Loucy (cell line): ENCODE measurements around the gene TMEM132D.

ENCODE experiments used
- H2AFZ ChIP-seq: fragments of 200-600 bp; sonication (generic); 2 replicates; pipeline ENCODE4 v1.6.0; 2016; ENCODE audit warnings: antibody characterized with exemption, mild to moderate bottlenecking, low read length, moderate library complexity
- H3F3A ChIP-seq: fragments of 200-600 bp; 2 replicates; pipeline ENCODE4 v1.6.0; 2016; ENCODE audit warnings: antibody characterized with exemption, low read depth, mild to moderate bottlenecking
- H3K27me3 ChIP-seq: fragments of 200-600 bp; sonication (generic); 2 replicates; pipeline ENCODE4 v1.6.1; 2014; ENCODE audit warnings: low read length, mild to moderate bottlenecking; ENCODE audit not compliant: insufficient read depth, poor library complexity, severe bottlenecking
- H3K36me3 ChIP-seq: fragments of 200-600 bp; sonication (generic); 2 replicates; pipeline ENCODE4 v1.6.1; 2016; ENCODE audit warnings: low read length; ENCODE audit not compliant: insufficient read depth
- H3K4me1 ChIP-seq: fragments of 200-600 bp; sonication (generic); 2 replicates; pipeline ENCODE4 v1.5.1; 2014; ENCODE audit warnings: low read length, mild to moderate bottlenecking; ENCODE audit not compliant: insufficient read depth, poor library complexity, severe bottlenecking
- H3K4me2 ChIP-seq: fragments of 200-600 bp; sonication (generic); 2 replicates; pipeline ENCODE4 v1.6.0; 2014; ENCODE audit warnings: antibody characterized with exemption, low read length, low read depth, mild to moderate bottlenecking; ENCODE audit not compliant: poor library complexity, severe bottlenecking
- H3K4me3 ChIP-seq: fragments of 200-600 bp; sonication (generic); 2 replicates; pipeline ENCODE4 v1.5.1; 2014; ENCODE audit warnings: low read length, mild to moderate bottlenecking, mixed read lengths; ENCODE audit not compliant: poor library complexity, severe bottlenecking
- H3K79me2 ChIP-seq: fragments of 200-600 bp; sonication (generic); 2 replicates; pipeline ENCODE4 v1.6.1; 2014; ENCODE audit warnings: low read length; ENCODE audit not compliant: insufficient read depth
- H3K9ac ChIP-seq: fragments of 200-600 bp; sonication (generic); 2 replicates; pipeline ENCODE4 v1.6.0; 2014; ENCODE audit warnings: mild to moderate bottlenecking, low read depth, low read length, moderate library complexity; ENCODE audit not compliant: poor library complexity, severe bottlenecking
- H3K9me2 ChIP-seq: fragments of 200-600 bp; sonication (generic); replicated peaks from 2 replicates; pipeline ENCODE4 v1.6.1; 2016; ENCODE audit warnings: low read depth, low read length, mixed read lengths
- H3K9me3 ChIP-seq: fragments of 200-600 bp; sonication (generic); 2 replicates; pipeline ENCODE4 v1.6.1; 2014; ENCODE audit warnings: mild to moderate bottlenecking, antibody characterized with exemption, low read length, low read depth; ENCODE audit not compliant: insufficient read depth
- H4K20me1 ChIP-seq: fragments of 200-600 bp; sonication (generic); 2 replicates; pipeline ENCODE4 v1.6.0; 2014; ENCODE audit warnings: antibody characterized with exemption, low read length, mild to moderate bottlenecking; ENCODE audit not compliant: insufficient read depth, poor library complexity, severe bottlenecking
- EZH2phosphoT487 ChIP-seq: fragments of 200-600 bp; IDR thresholded peaks from 2 replicates; pipeline ENCODE4 v1.6.1; 2018; ENCODE audit warnings: antibody characterized with exemption, mild to moderate bottlenecking, moderate library complexity, borderline replicate concordance
- TF ChIP-seq, protein P1 (sequence below): fragments of 200-600 bp; sonication (generic); conservative IDR thresholded peaks from 2 replicates; pipeline ENCODE4 v1.5.1; 2014; ENCODE audit warnings: mild to moderate bottlenecking, antibody characterized with exemption, low read length

TMEM132D gene

DNA sequence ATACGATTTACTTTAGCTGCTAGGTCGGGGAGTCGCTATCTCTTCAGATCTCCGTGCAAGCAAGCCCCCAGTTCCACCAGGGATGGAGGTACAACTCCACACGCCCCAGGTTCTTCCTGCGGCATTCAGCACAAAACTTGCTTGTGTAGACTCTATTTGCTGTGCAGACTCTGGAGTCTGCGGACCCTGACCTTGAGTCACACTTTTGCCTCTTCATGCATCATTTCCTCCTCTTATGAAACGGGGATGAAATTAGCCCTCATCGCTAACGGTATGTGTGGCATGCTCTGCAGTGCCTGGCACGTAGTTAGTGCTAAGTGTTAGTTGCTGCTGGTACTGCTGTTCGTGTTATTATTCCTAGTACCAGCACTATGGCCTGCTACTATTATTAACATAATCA is 84.4 kb downstream of the TMEM132D start:
- Histone ChIP-seq H3K4me2 (no peak overlapping the region), H3K4me1 (no peaks in the 10 kb centered on the region), H3K79me2 (no peaks in the 10 kb centered on the region), H3K36me3 (no peaks in the 10 kb centered on the region), H3K9me2 (no peaks in the 10 kb centered on the region), H4K20me1 (no peaks in the 10 kb centered on the region), H3K9me3 (no peaks in the 10 kb centered on the region), H3K9ac (no peak overlapping the region), H3K27me3 (no peaks in the 10 kb centered on the region), H3K4me3 (no peak overlapping the region), H2AFZ (no peak overlapping the region), H3F3A (no peaks in the 10 kb centered on the region)
- TF ChIP-seq EZH2phosphoT487: no peak
- TF ChIP-seq, protein P1, sequence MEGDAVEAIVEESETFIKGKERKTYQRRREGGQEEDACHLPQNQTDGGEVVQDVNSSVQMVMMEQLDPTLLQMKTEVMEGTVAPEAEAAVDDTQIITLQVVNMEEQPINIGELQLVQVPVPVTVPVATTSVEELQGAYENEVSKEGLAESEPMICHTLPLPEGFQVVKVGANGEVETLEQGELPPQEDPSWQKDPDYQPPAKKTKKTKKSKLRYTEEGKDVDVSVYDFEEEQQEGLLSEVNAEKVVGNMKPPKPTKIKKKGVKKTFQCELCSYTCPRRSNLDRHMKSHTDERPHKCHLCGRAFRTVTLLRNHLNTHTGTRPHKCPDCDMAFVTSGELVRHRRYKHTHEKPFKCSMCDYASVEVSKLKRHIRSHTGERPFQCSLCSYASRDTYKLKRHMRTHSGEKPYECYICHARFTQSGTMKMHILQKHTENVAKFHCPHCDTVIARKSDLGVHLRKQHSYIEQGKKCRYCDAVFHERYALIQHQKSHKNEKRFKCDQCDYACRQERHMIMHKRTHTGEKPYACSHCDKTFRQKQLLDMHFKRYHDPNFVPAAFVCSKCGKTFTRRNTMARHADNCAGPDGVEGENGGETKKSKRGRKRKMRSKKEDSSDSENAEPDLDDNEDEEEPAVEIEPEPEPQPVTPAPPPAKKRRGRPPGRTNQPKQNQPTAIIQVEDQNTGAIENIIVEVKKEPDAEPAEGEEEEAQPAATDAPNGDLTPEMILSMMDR: no peak

DNA sequence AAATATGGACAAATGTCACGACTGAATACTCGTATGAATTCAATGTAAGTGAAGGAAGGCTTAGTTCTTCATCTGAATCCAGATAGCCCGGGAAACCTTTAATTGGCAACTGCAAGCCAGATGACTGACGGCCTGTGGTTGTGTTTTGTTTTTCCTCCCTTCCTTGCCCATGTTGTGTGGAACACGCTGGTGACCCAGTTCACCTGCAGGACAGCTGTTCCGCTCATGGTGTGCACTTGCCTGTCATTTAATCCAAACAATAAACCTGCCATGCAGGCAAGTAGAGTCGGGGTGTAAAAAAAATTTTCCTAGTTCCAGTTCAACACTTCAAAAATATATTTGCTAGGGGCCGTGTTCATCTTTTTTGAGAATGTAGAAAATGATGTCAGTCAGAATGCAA is 88.0 kb downstream of the TMEM132D start:
- no peak overlapping the region for H3K4me3 ChIP-seq
- no peak overlapping the region for H3K9ac ChIP-seq
- no peaks in the 10 kb centered on the region for H4K20me1 ChIP-seq
- H3K9me2 ChIP-seq: no peaks in the 10 kb centered on the region
- H2AFZ ChIP-seq: no peak overlapping the region
- no peaks in the 10 kb centered on the region for H3K9me3 ChIP-seq
- no peaks in the 10 kb centered on the region for H3K79me2 ChIP-seq
- no peak overlapping the region for H3K4me2 ChIP-seq
- TF ChIP-seq, protein P1: no peak
- TF ChIP-seq EZH2phosphoT487: no peak
- no peaks in the 10 kb centered on the region for H3K27me3 ChIP-seq
- H3K36me3 ChIP-seq: no peaks in the 10 kb centered on the region
- no peaks in the 10 kb centered on the region for H3F3A ChIP-seq
- no peaks in the 10 kb centered on the region for H3K4me1 ChIP-seq

DNA sequence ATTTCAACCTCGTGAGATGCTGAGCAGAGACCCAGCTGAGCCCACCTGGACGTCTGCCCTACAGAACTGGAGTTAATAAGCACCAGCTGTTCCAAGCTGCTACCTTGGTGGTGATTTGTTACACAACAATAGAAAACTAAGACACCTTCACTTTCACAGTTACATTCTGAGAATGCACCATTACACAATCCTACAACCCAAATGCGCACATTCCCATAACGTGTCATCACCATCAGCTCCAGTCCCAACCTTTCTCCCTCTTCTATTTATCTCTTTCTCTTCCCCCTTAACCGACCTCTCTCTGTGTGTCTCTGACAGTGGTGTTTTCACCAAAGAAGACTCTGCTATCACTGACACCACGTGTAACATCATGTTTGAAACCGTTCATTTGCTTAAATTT is 91.9 kb downstream of the TMEM132D start:
- no peaks in the 10 kb centered on the region for H3K79me2 ChIP-seq
- H4K20me1 ChIP-seq: no peaks in the 10 kb centered on the region
- H3K27me3 ChIP-seq: no peaks in the 10 kb centered on the region
- no peaks in the 10 kb centered on the region for H3F3A ChIP-seq
- no peaks in the 10 kb centered on the region for H3K9me2 ChIP-seq
- no peaks in the 10 kb centered on the region for H3K4me1 ChIP-seq
- no peak for TF ChIP-seq EZH2phosphoT487
- TF ChIP-seq, protein P1: no peak
- H3K4me3 ChIP-seq: no peak overlapping the region
- H2AFZ ChIP-seq: no peak overlapping the region
- H3K4me2 ChIP-seq: no peak overlapping the region
- no peak overlapping the region for H3K9ac ChIP-seq
- no peaks in the 10 kb centered on the region; the same call in 1 of the 2 replicates for H3K9me3 ChIP-seq
- H3K36me3 ChIP-seq: no peaks in the 10 kb centered on the region
